ENCODE results near the gene MT1HL1. TPM values are rescaled to one million over a fixed set of nuclear protein-coding genes. Genes with fewer than 3 reads are reported as not detected.

MT1HL1 gene
- not detected in 2 replicates for total RNA-seq (2014; rRNA removed; shearing (Covaris generic))
- polyA plus RNA-seq (2015; cell fraction: cytosol; rRNA removed) = not detected in 2 replicates
- polyA plus RNA-seq (2015; cell fraction: nucleus; rRNA removed) = not detected in 2 replicates

- DNase-seq (ENCODE audit: low read depth) = no peak
These were observed at the start of gene MT1HL1 for GRCh38 chr1:237004116-237004515. Gene MT1HL1 (minus strand): TSS chr1:237004441. CDS start chr1:237004372, 69 bp downstream.

- no peak for DNase-seq (ENCODE audit: low read depth)
These were observed 46.7 kb upstream of the MT1HL1 start for GRCh38 chr1:237050915-237051314.

DNA sequence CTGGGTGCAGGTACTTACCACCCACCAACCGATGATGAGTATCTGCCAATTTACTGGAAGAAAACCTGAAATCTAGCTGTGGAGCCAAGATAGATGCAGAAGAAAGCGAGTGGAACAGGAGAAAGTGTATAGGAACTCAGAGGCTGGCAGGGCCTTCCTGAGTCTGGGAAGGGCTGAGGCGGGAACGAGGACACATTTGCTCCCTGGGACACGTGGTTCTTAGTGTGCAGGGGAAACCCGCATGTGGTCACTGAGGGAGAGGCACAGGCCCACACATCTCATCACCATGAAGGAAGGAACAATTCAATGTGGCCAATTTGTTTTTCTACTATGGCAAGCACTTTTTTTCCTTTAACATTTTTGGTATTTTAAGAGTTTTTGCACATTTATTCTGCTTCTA lies 45.9 kb upstream of the MT1HL1 start:
- DNase-seq (ENCODE audit: low read depth) = peak; percentile 6

GRCh38 chr1:237048803-237049202 lies 44.6 kb upstream of the MT1HL1 start:
- no peak for DNase-seq (ENCODE audit: low read depth)

DNA sequence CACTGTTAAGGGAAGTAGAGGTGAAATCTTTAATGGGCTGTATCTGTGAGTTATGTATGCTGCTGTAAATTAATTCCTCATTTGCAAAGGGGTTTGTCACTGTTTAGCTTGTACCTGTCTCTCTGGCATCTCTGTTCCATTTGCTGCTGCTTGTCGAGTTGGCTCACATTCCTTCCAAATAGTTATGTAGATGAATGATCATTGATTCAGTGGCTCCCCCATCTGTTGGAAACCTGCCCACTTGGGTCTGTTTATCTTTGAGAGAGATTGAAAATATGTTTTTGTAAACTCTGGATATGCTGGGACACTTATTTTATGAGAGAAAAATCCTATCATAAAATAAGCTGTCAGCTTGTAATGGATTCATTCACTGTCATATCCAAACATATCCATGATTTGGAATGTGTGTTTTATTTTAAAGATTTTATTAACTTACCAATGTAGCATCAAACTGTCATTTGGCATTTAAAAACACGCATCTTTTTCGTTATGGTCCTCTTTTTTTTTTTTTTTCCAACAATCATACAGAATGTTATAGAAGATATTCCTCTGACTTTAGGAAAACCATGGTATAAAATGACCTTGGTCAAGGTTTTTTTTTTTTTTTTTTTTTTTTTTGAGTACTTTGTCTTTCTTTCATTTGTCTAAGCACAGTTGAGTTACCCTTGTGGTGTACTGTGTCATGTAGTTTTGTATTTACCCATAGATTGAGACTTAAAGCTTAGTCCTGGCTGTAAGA lies 41.2 kb upstream of the MT1HL1 start:
- no peak for DNase-seq (ENCODE audit: low read depth)

- no peak for DNase-seq (ENCODE audit: low read depth)
These were observed 39.8 kb upstream of the MT1HL1 start for GRCh38 chr1:237043846-237044636.

DNA sequence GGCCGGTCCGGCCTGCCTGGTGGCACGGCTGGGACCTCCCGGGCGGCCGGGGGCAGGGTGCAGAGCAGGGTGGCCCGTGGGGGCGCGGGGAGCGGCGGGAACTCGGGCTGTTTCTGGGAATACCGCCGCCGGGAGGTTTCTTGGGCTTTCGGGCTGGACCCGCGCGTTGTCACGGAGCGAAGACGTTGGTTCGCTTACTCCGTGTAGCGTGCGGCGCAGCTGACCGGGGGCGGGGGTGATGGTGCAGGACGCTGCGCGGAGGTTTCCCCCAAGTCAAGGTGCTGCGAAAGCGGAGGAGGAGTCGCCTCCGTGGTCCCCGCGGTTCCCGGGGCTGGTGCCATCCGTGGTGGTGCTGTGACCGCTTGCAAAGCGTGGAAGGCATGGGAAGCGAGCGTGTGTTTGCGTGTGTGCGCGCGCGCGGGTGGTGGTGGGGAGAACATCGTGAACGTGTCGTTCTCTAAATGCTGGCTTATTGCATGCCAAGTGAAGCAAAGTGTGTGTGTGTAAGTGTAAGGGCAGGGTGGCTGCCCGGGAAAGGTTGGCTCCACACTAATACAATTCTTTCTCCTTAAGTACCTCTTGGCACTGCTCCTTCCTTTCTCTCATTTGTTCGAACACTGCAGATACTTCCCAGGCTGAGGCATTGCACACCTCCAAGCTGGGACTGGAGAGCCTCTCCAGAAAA lies 38.8 kb upstream of the MT1HL1 start:
- no peak for DNase-seq (ENCODE audit: low read depth)

- no peak for DNase-seq (ENCODE audit: low read depth)
These were observed 38.3 kb upstream of the MT1HL1 start for GRCh38 chr1:237042526-237042891.

GRCh38 chr1:237041795-237042525 lies 37.7 kb upstream of the MT1HL1 start, which contains the start of gene RYR2:
Gene RYR2 (plus strand): TSS chr1:237042184. CDS start chr1:237042522, 338 bp downstream.
- no peak for DNase-seq (ENCODE audit: low read depth)

DNA sequence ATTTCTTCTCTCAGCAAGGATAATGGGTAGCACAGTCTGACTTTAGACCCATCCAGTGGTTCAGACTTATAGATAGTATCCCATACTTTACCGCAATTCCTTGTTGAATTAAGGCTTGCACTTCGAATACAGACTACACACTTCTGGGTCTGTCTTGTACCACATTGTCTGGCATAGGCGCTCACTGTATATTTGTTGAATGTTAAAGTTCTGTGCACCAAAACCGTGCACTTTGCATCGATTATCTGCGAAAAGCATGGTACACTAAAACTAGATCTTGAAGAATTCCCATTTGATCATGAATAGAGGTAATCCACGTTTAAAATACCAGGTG lies 37.2 kb upstream of the MT1HL1 start:
- no peak for DNase-seq (ENCODE audit: low read depth)

DNA sequence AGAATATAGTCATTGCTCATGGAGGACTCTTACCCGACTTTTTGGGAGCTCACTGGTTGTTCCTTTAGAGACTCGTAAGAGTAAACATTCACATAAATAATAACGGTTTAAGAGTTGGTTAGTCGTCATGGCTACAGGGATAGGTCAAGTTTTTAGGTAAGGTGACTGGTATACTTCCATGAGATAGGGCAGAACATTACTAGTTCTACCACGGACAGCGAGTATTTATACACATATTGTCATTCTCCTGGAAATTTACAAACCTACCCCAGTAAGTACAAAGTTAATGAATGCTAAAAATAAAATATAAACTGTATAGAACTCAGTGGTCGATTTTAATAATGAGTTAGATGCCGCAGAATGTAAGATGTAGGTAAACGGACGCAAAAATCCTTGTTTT lies 36.6 kb upstream of the MT1HL1 start:
- DNase-seq (ENCODE audit: low read depth) = no peak

- DNase-seq (ENCODE audit: low read depth) = no peak
These were observed 34.0 kb upstream of the MT1HL1 start for GRCh38 chr1:237038211-237038610.

- no peak for DNase-seq (ENCODE audit: low read depth)
These were observed 31.5 kb upstream of the MT1HL1 start for GRCh38 chr1:237035759-237036158.

- DNase-seq (ENCODE audit: low read depth) = no peak
These were observed 29.6 kb upstream of the MT1HL1 start for GRCh38 chr1:237033804-237034203.

- no peak for DNase-seq (ENCODE audit: low read depth)
These were observed 28.8 kb upstream of the MT1HL1 start for GRCh38 chr1:237033061-237033460.

- DNase-seq (ENCODE audit: low read depth) = peak; percentile 37
These were observed 27.8 kb upstream of the MT1HL1 start for GRCh38 chr1:237032029-237032428.

GRCh38 chr1:237031480-237031879 lies 27.2 kb upstream of the MT1HL1 start:
- DNase-seq (ENCODE audit: low read depth) = no peak

- no peak for DNase-seq (ENCODE audit: low read depth)
These were observed 25.8 kb upstream of the MT1HL1 start for GRCh38 chr1:237029850-237030535.

DNA sequence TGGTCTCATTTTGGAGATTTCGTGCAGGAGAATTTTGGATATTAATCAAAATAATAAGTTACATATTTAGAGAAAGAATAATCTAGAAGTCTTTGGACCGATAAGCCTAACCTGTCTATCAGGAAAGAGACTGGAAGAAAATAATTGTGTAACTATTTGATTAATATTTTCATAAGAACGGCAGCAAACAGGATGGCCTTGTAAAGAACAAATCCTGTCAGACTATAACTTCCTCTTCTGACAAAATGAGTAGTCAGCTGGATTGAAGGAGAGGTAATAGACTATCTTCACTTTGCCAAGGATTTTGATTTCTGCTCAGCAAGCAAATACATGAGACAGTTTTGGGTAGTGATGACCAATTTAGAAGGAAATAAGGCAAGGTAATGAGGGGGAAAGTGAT lies 25.0 kb upstream of the MT1HL1 start:
- DNase-seq (ENCODE audit: low read depth) = no peak

GRCh38 chr1:237025358-237026074 lies 21.3 kb upstream of the MT1HL1 start:
- DNase-seq (ENCODE audit: low read depth) = no peak
